HFF-Myc (cell line): ENCODE measurements around the gene TMEM178A.

ENCODE experiments used
- DNase-seq: peaks from one replicate; pipeline ENCODE4 v3.0.0-alpha.2; 2011; ENCODE audit warnings: low read depth; ENCODE audit errors: extremely low read depth
- H3K4me3 ChIP-seq: replicated peaks from 2 replicates; pipeline ENCODE4 v1.5.1; 2011; ENCODE audit warnings: low read depth, mild to moderate bottlenecking, control low read depth, low read length
- CTCF ChIP-seq: IDR thresholded peaks from 2 replicates; pipeline ENCODE4 v1.5.1; 2012; ENCODE audit warnings: mild to moderate bottlenecking, low read depth, low read length, control low read depth; ENCODE audit errors: missing control alignments

TMEM178A gene

GRCh38 chr2:39732482-39732881 lies 66.8 kb downstream of the TMEM178A start:
- no peak for DNase-seq
- H3K4me3 ChIP-seq, result no peak overlapping the region
- no peak for TF ChIP-seq CTCF

- DNase-seq, result no peak
- no peak overlapping the region for H3K4me3 ChIP-seq
- no peak for TF ChIP-seq CTCF
Measured at GRCh38 chr2:39733070-39733674, 67.5 kb downstream of the TMEM178A start.

- TF ChIP-seq CTCF, result no peak
- H3K4me3 ChIP-seq, result no peak overlapping the region
- DNase-seq, result no peak
Measured at GRCh38 chr2:39734445-39734844, 68.7 kb downstream of the TMEM178A start.

GRCh38 chr2:39735648-39736047 lies 69.9 kb downstream of the TMEM178A start:
- no peak for DNase-seq
- H3K4me3 ChIP-seq, result no peak overlapping the region
- TF ChIP-seq CTCF, result no peak

GRCh38 chr2:39736640-39737039 lies 70.9 kb downstream of the TMEM178A start:
- TF ChIP-seq CTCF, result no peak
- DNase-seq, result no peak
- no peak overlapping the region for H3K4me3 ChIP-seq

- no peak for DNase-seq
- no peak overlapping the region for H3K4me3 ChIP-seq
Measured at GRCh38 chr2:39737661-39738060, 71.9 kb downstream of the TMEM178A start.

More at GRCh38 chr2:39737661-39738060, 71.9 kb downstream of the TMEM178A start:
- no peak for TF ChIP-seq CTCF
